LNCaP clone FGC (cell line): ENCODE results near the gene PRKCH.

Source experiments
- DNase-seq: peaks from one replicate; pipeline ENCODE4 v3.0.0-alpha.2; 2011; ENCODE audit warnings: low read depth
- H3K4me3 ChIP-seq: 2 replicates; pipeline ENCODE4 v1.5.1; 2011; ENCODE audit warnings: mild to moderate bottlenecking, low read depth, low read length, control low read depth
- CTCF ChIP-seq: IDR thresholded peaks from 2 replicates; pipeline ENCODE4 v1.5.1; 2012; ENCODE audit warnings: mild to moderate bottlenecking; ENCODE audit not compliant: control insufficient read depth, insufficient read depth; ENCODE audit errors: extremely low read depth

PRKCH gene

GRCh38 chr14:61581340-61581739 lies 260.0 kb downstream of the PRKCH start:
- no peak for TF ChIP-seq CTCF
- DNase-seq = no peak

GRCh38 chr14:61581955-61582615 lies 260.7 kb downstream of the PRKCH start:
- no peak for DNase-seq
- H3K4me3 ChIP-seq = no peak overlapping the region
- no peak for TF ChIP-seq CTCF

More at GRCh38 chr14:61581340-61581739, 260.0 kb downstream of the PRKCH start:
- no peak overlapping the region for H3K4me3 ChIP-seq

- no peak for DNase-seq
- H3K4me3 ChIP-seq = no peak overlapping the region
- no peak for TF ChIP-seq CTCF
Observed at GRCh38 chr14:61582815-61583214, 261.4 kb downstream of the PRKCH start.

GRCh38 chr14:61584331-61584741 lies 263.0 kb downstream of the PRKCH start:
- H3K4me3 ChIP-seq = no peak overlapping the region
- no peak for DNase-seq
- TF ChIP-seq CTCF = no peak

GRCh38 chr14:61585598-61586543 lies 264.5 kb downstream of the PRKCH start:
- TF ChIP-seq CTCF = no peak
- H3K4me3 ChIP-seq = no peak overlapping the region
- no peak for DNase-seq

- H3K4me3 ChIP-seq = no peak overlapping the region
- no peak for TF ChIP-seq CTCF
- DNase-seq = no peak
Observed at GRCh38 chr14:61586544-61587055, 265.2 kb downstream of the PRKCH start.
